Activated T-helper 2 cell treated with anti-CD3 and anti-CD28 coated beads, Interferon-gamma antibody, Interleukin-2, Interleukin-4, amounts not matched to agents 10 μg/mL and 5 μg/mL and 100 μg/mL, durations not matched to agents 14 hours and 24 hours and 36 hours (primary cell): ENCODE measurements around the gene POU6F2. TPM values are rescaled to one million over a fixed set of nuclear protein-coding genes. Genes with fewer than 3 reads are reported as not detected.
A peak's percentile ranks its signal among the peaks of the same experiment; 100 is the strongest.

Experiments used
- DNase-seq: peaks from one replicate; pipeline ENCODE4 v3.0.0; 2021; ENCODE audit warnings: low spot score
- H3K27ac Mint-ChIP-seq: one replicate; pipeline ENCODE4 v1.8.0; 2021; ENCODE audit warnings: mixed read lengths
- H3K27me3 Mint-ChIP-seq: one replicate; pipeline ENCODE4 v1.8.0; 2021; ENCODE audit warnings: low read depth, mixed read lengths
- H3K36me3 Mint-ChIP-seq: one replicate; pipeline ENCODE4 v1.8.0; 2021; ENCODE audit warnings: low read depth, mixed read lengths
- H3K4me1 Mint-ChIP-seq: one replicate; pipeline ENCODE4 v1.8.0; 2021; ENCODE audit warnings: low read depth, mixed read lengths
- H3K4me3 Mint-ChIP-seq: one replicate; pipeline ENCODE4 v1.8.0; 2021; ENCODE audit warnings: low read depth, mild to moderate bottlenecking, moderate library complexity, mixed read lengths
- H3K9me3 Mint-ChIP-seq: one replicate; pipeline ENCODE4 v1.8.0; 2021; ENCODE audit warnings: mixed read lengths
- intact Hi-C: fragments of 100-400 bp; cut with micrococcal nuclease; formaldehyde crosslinking; loops from one replicate; pipeline ENCODE4 v1.15.1; 2023
- total RNA-seq: library from RNA; stranded (reverse); gene quantifications from 2 replicates; pipeline ENCODE4 v1.2.3, GENCODE V29; 2022

POU6F2 gene
- total RNA-seq, 1 donor from 2014 or later, result 0.27 TPM

DNA sequence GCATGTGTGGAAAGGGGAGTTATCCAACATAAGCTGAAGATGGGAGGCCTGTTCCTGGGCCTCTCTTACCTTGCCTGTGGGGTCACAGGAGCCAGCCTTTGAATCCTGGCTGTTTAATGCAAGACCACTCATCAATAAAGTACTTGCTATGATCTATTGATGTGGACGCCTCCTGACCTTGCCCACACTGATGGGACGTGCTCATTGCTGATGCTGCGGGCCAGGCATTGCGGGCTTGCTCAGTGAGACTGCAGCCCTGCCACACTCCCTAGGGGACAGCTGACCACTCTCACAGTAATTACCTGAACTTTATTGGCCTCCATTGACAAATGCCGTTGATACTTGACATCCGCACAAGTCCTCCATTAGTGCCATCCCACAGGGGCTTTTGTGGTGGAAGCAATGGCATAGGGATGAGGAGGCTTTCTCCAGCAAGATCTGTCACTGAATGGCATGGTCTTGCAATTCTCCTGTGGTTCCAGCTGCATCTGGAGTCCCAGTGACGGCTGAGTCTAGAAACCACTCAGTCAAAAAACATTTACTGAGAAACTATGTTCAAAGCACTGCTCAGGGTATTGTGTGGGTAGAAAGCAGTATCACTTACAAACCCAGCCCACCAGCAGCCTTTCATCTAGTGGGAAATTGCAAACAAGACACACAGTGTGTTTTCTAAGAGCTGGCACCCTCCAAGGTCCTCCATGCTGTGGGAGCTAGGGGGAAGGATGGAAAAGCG lies 453.4 kb downstream of the POU6F2 start:
- Mint-ChIP-seq H3K4me3 (no peak overlapping the region), H3K4me1 (no peaks in the 10 kb centered on the region), H3K27me3 (peaks cover 1% of the 10 kb centered on the region), H3K9me3 (no peaks in the 10 kb centered on the region), H3K27ac (no peak overlapping the region), H3K36me3 (no peaks in the 10 kb centered on the region)
- no peak for DNase-seq
- intact Hi-C loops, result no loop called here

DNA sequence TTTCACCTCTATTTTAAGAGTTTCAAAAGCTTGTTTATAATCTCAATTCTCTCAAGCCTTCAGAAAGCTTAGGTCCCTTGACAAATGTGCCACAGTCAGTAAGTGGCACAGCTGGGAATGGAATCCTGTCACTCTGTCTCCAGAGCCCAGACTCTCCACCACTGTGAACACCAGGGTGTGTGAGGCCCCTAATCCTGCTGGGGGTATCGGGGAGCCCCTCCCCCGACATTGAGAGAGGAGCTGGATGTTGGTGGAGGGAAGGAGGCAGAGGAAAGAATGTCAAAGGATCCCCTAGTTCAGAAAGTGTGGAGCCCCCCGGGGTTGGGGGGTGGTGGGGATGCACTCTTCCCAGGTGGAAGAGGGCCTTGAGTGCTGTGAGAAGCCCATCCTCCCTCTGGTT lies 454.7 kb downstream of the POU6F2 start:
- Mint-ChIP-seq H3K27ac (no peak overlapping the region), H3K9me3 (no peaks in the 10 kb centered on the region), H3K27me3 (peaks cover 1% of the 10 kb centered on the region), H3K4me3 (no peak overlapping the region), H3K36me3 (no peaks in the 10 kb centered on the region), H3K4me1 (no peaks in the 10 kb centered on the region)
- intact Hi-C loops, result no loop called here
- DNase-seq, result no peak

DNA sequence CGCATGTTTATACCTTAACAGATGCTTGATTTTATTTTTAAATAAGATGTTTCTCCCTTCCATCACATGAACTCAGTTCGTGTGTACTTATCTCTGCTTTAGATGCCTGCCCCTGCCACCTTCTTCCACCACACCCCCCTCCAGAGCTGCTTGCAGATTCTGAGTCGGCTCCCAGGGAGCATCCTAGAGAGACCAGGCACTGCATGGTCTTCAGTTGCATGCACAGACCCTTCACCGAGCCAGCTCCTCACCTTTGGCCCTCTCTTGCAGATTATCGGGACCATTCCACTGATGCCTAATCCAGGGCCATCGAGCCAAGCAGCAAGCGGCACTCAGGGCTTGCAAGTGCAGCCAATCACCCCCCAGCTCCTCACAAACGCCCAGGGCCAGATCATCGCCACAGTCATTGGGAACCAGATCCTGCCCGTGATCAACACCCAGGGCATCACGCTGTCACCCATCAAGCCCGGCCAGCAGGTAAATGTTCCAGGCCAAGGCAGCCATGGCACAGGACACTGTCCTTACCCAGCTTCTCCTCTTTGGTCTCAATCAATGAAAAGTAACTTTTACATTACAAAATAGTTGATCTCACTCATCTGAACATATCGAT lies 455.2 kb downstream of the POU6F2 start:
- intact Hi-C loops, result no loop called here
- Mint-ChIP-seq H3K4me1 (no peaks in the 10 kb centered on the region), H3K36me3 (no peaks in the 10 kb centered on the region), H3K27me3 (peaks cover 1% of the 10 kb centered on the region), H3K27ac (no peak overlapping the region), H3K4me3 (no peak overlapping the region), H3K9me3 (no peaks in the 10 kb centered on the region)
- DNase-seq, result no peak

DNA sequence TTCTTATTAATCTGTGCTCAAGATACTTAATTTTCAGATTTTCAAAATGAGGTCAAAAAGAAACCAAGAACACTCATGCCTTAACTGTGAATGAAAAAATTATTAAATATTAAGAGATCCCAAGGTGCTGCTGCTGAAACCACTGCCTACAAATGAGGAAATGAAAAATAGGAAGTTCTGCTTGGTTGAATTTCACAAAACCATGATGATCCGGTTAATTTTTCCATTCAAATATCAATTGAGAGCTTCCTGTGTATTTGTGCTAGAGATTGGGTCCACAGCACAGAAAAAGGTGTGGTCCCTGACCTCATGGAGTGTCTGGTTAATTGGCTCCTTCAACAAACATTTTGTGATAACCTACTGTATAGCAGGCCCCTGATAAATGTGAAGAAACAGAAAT lies 455.8 kb downstream of the POU6F2 start:
- H3K27ac Mint-ChIP-seq, result no peak overlapping the region
- H3K4me1 Mint-ChIP-seq, result no peaks in the 10 kb centered on the region
- H3K36me3 Mint-ChIP-seq, result no peaks in the 10 kb centered on the region
- intact Hi-C loops, result no loop called here
- no peak overlapping the region for H3K4me3 Mint-ChIP-seq
- DNase-seq, result no peak
- H3K9me3 Mint-ChIP-seq, result no peaks in the 10 kb centered on the region
- peaks cover 1% of the 10 kb centered on the region for H3K27me3 Mint-ChIP-seq

DNA sequence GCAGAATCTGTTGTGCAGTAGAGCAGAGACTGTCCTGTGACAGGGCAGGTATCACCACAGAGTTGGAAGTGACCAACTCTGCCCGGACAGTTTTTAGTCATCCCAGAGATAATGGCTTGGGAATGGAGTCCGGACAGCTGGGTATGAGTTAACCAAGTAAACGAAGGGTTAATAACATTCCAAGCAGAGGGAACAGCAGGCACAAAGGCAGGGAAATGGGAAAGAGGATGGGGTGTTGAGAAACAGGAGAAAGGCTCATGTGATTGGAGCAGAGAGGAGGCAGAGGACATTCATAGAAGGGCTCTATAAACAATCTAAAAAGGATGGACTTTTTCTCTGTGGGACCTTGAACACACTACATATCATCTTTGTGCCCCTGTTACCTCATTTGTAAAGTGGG lies 456.3 kb downstream of the POU6F2 start:
- no peaks in the 10 kb centered on the region for H3K9me3 Mint-ChIP-seq
- no peaks in the 10 kb centered on the region for H3K36me3 Mint-ChIP-seq
- peaks cover 1% of the 10 kb centered on the region for H3K27me3 Mint-ChIP-seq
- DNase-seq, result no peak
- no peak overlapping the region for H3K4me3 Mint-ChIP-seq
- no peak overlapping the region for H3K27ac Mint-ChIP-seq
- intact Hi-C loops, result no loop called here
- H3K4me1 Mint-ChIP-seq, result no peaks in the 10 kb centered on the region

DNA sequence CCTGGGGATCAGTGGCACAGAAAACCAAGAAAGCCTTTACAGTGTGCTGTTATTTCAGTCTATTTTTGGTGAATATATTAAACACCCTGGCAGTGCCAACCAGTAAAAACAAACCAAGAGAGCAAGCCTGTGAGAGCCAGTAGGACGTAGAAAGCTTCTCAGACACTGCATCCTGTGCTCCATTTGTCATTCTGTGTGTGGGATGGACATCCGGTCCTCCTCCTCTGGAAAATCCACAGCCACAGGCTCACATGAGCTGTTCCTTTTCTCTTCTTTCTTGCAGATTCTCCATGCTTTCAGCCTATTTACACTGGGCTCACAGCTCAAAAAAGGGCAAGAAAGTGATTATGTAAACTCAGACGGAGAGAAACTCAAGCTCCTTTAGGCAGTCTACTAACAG lies 468.8 kb downstream of the POU6F2 start:
- Mint-ChIP-seq H3K9me3 (no peaks in the 10 kb centered on the region), H3K4me1 (no peaks in the 10 kb centered on the region), H3K4me3 (no peak overlapping the region), H3K36me3 (no peaks in the 10 kb centered on the region), H3K27me3 (peaks cover 10% of the 10 kb centered on the region), H3K27ac (no peak overlapping the region)
- DNase-seq, result no peak
- intact Hi-C loops, result no loop called here

DNA sequence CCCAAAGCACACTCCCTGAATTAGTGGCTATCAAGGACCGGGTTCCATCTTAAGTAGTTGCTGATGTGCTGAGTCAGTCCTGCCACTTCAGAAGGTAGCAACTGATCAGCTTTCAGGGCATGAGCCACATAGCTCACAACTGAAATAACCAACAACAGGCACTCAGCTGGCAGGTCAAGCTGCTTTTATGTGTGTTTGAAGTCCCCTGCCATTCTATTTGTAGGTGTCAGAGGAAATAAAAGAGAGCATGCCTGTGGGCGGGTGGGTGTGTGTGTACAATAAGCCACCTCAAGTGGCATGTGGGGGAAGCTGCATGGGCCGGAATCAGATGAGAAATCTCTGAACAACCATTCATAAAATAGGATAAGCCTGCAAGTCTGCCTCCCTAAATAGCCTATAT lies 474.2 kb downstream of the POU6F2 start:
- Mint-ChIP-seq H3K27ac (no peak overlapping the region), H3K9me3 (no peaks in the 10 kb centered on the region), H3K36me3 (no peaks in the 10 kb centered on the region), H3K27me3 (peaks cover 7% of the 10 kb centered on the region), H3K4me3 (no peak overlapping the region), H3K4me1 (no peaks in the 10 kb centered on the region)
- DNase-seq, result no peak
- intact Hi-C loops, result no loop called here

DNA sequence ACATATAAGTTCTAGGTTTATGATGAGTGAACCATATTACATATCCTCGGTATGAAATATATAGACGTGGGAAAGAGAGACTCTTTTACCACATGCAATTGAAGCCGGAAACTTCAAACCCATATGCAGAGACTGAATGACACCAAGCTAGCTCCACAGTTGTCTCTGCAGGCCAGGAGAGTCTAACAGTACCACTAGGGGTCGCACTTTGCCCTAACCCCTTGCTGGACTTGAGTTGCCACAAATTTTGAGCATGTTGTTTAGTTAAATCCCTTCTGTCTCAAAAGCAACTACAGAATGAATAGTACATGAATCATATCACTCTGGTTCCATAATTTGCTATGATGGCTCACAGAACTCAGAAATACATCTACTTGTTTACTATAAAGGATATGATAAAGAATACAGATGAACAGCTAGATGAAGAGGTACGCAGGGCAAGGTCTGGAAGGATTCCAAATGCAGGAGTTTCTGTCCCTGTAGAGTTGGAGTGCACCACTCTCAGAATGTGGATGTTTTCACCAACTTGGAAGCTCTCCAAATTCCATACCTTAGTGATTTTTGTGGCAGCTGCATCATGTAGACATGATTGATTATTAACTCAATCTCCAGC lies 476.1 kb downstream of the POU6F2 start:
- Mint-ChIP-seq H3K36me3 (no peaks in the 10 kb centered on the region), H3K4me1 (no peaks in the 10 kb centered on the region), H3K27me3 (peaks cover 7% of the 10 kb centered on the region), H3K27ac (no peak overlapping the region), H3K4me3 (no peak overlapping the region), H3K9me3 (no peaks in the 10 kb centered on the region)
- intact Hi-C loops, result loop anchor here (1.0 kb wide), 1 partner anchor 66 kb away; no protein-coding TSS in a partner anchor
- peak; percentile 37 for DNase-seq

DNA sequence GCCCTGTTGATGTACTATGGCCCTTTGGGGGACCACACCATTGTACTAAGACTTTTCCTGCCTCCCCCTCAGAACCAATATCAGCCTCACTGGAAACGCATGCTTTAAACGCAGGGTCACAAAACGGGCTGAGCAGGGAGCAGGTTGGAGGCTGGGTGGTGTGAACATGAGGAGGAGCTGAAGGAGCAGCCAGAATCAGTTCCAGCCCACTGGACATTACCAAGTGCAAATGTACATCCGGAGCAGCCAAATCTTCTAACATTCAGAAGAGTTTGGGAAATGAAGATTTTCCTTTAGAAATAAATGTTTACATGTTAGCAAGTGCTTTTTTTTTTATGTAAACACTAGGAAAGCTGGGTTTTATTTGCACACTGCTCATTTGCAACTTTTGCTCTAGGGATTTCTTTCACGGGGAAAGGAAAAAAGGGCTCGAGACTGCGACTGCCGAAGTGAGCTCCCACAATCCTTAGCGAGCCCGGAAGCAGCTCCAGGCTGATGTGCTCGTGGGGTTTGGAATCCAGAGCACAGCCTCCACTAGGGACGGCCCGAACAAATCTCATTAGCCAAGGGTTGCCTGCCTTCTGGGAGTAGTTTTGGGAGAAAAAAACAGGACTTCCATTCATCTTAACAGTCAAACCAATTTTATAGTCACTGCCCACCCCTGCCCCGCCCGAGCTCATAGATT lies 480.5 kb downstream of the POU6F2 start:
- H3K27me3 Mint-ChIP-seq, result peaks cover 12% of the 10 kb centered on the region
- DNase-seq, result no peak
- H3K9me3 Mint-ChIP-seq, result no peaks in the 10 kb centered on the region
- H3K4me1 Mint-ChIP-seq, result no peaks in the 10 kb centered on the region
- intact Hi-C loops, result no loop called here
- no peak overlapping the region for H3K4me3 Mint-ChIP-seq
- no peaks in the 10 kb centered on the region for H3K36me3 Mint-ChIP-seq
- no peak overlapping the region for H3K27ac Mint-ChIP-seq

DNA sequence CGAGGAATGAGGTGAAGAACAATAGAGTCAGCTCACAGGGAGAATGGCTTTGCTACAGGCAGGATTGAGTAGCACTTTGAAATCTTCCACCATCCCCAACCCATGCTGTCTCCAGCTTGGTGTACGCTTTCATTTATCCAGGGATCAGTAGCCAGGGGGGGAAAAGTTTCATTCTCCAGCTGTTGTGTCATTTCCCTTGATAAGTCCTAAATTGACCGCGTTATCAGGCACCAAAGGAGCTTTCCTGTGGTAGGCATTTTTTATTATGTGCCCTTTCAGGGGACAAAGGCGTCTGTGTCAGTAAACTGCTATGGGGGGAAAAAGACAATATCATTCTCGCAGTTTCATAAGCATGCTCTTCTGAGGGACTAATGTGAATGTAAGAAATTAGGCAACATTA lies 481.9 kb downstream of the POU6F2 start:
- Mint-ChIP-seq H3K36me3 (no peaks in the 10 kb centered on the region), H3K4me1 (no peaks in the 10 kb centered on the region), H3K4me3 (no peak overlapping the region), H3K9me3 (no peaks in the 10 kb centered on the region), H3K27me3 (peaks cover 11% of the 10 kb centered on the region), H3K27ac (no peak overlapping the region)
- intact Hi-C loops, result no loop called here
- no peak for DNase-seq

DNA sequence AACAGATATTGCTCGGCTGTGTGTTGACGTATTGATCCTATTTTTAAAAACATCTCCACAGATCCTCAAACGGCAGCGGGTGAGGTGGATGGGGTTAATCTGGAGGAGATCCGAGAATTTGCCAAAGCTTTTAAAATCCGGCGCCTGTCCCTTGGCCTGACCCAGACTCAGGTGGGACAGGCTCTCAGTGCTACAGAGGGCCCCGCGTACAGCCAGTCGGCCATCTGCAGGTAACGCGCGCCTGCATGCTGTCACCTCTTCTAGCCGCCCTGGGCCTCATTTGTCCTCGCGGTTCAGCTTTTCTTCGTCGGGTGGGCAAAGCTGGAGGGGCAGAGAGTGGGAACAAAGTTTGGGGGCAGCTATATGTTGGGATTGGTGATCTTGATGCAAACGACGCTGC lies 482.8 kb downstream of the POU6F2 start:
- DNase-seq, result no peak
- Mint-ChIP-seq H3K27ac (no peak overlapping the region), H3K36me3 (no peaks in the 10 kb centered on the region), H3K27me3 (peaks cover 12% of the 10 kb centered on the region), H3K4me1 (peaks cover 4% of the 10 kb centered on the region), H3K4me3 (no peak overlapping the region), H3K9me3 (no peaks in the 10 kb centered on the region)
- intact Hi-C loops, result no loop called here

DNA sequence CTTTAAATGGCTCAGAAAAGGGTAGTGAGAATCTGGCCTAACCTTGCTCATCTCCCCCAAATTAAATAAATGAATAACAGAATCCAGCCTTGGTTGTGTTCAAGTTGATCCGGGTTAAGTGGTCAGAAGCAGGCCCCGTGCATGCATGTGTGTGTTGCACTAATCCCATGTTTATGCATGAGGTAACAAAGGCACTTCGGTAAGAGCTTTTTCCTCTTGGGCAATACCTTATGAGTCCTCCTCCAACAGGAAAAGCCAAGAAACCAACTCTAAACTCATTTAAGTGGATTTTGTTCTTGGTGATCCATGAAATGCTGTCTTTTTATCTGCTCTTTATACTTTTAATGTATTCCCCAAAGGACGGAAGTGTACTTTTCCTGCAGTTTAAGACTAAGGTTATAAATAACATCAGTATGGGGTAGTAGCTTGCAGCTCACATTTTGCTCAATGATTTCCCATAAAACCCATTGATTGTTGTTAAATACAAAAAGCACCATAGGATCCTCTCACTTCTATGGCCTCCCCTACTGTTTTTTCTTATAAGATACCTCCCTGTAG lies 483.6 kb downstream of the POU6F2 start:
- peaks cover 18% of the 10 kb centered on the region for H3K27me3 Mint-ChIP-seq
- H3K36me3 Mint-ChIP-seq, result no peaks in the 10 kb centered on the region
- H3K9me3 Mint-ChIP-seq, result no peaks in the 10 kb centered on the region
- intact Hi-C loops, result no loop called here
- H3K27ac Mint-ChIP-seq, result no peak overlapping the region
- peaks cover 7% of the 10 kb centered on the region for H3K4me1 Mint-ChIP-seq
- DNase-seq, result no peak
- no peak overlapping the region for H3K4me3 Mint-ChIP-seq

DNA sequence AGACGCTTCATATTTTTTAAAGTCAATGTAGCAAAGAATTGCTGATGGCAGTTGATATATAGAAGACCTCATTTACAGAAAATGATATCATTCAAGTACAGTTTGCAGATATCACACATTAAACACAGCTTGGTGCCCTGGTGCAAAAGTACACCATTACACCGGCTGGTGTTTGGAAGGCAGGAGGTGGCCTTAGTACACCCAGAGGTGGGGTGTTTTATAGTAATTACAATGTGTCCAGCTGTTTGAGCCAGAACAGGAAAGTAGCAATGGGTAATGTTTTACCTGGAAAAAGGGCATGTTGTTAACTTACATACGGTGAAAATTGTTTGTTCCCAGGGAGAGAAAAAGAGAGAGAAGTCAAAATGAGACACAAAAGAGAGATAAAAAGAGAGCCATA lies 485.5 kb downstream of the POU6F2 start:
- Mint-ChIP-seq H3K27me3 (peaks cover 20% of the 10 kb centered on the region), H3K36me3 (no peaks in the 10 kb centered on the region), H3K9me3 (no peaks in the 10 kb centered on the region), H3K4me3 (no peak overlapping the region), H3K4me1 (peaks cover 7% of the 10 kb centered on the region), H3K27ac (no peak overlapping the region)
- DNase-seq, result no peak
- intact Hi-C loops, result no loop called here
